MCF 10A (cell line): ENCODE results near the gene RBL1. TPM values are rescaled to one million over a fixed set of nuclear protein-coding genes. Genes with fewer than 3 reads are reported as not detected.
"Not testable (repeated sequence)": the region's sequence is repeated elsewhere in the genome, so short reads cannot be mapped to it uniquely, and the experiment has no call there.

Experiments used
- BruUV-seq: library from RNA; stranded (reverse); fragments of 400-500 nt; replicated peaks from 2 replicates; lab custom pipeline; 2021; lab: Mats Ljungman, UMichigan
- CTCF ChIA-PET: fragments of 300-600 bp; sonication (Branson Sonifier 250); formaldehyde crosslinking; extraction: SDS; loops from one replicate; lab custom pipeline; 2021; ENCODE audit warnings: antibody characterized with exemption, inconsistent platforms; lab: Yijun Ruan, JAX
- POLR2A ChIA-PET: fragments of 300-600, 350-650 bp; sonication (Branson Sonifier 250); formaldehyde crosslinking; extraction: SDS; loops from one replicate; lab custom pipeline; 2020; ENCODE audit warnings: antibody characterized with exemption, inconsistent platforms; lab: Yijun Ruan, JAX
- DNase-seq: peaks from one replicate; pipeline ENCODE4 v3.0.0-alpha.2; 2018; ENCODE audit not compliant: unreplicated experiment
- H3K27ac Mint-ChIP-seq: one replicate; pipeline ENCODE4 v1.8.0; 2022; ENCODE audit warnings: mild to moderate bottlenecking, low read depth, mixed read lengths; ENCODE audit not compliant: unreplicated experiment
- H3K27me3 Mint-ChIP-seq: one replicate; pipeline ENCODE4 v1.8.0; 2022; ENCODE audit warnings: mixed read lengths; ENCODE audit not compliant: insufficient read depth, unreplicated experiment
- H3K36me3 Mint-ChIP-seq: one replicate; pipeline ENCODE4 v1.8.0; 2022; ENCODE audit warnings: mild to moderate bottlenecking, moderate library complexity, mixed read lengths; ENCODE audit not compliant: insufficient read depth, unreplicated experiment
- H3K4me1 Mint-ChIP-seq: one replicate; pipeline ENCODE4 v1.8.0; 2022; ENCODE audit warnings: mixed read lengths; ENCODE audit not compliant: insufficient read depth, unreplicated experiment
- H3K4me3 Mint-ChIP-seq: one replicate; pipeline ENCODE4 v1.8.0; 2022; ENCODE audit warnings: mild to moderate bottlenecking, moderate library complexity, mixed read lengths; ENCODE audit not compliant: unreplicated experiment
- H3K9me3 Mint-ChIP-seq: one replicate; pipeline ENCODE4 v1.8.0; 2022; ENCODE audit warnings: mixed read lengths; ENCODE audit not compliant: unreplicated experiment
- intact Hi-C: fragments of 100-400 bp; cut with micrococcal nuclease; formaldehyde crosslinking; loops from 2 replicates; pipeline ENCODE4 v1.14.1; 2022
- total RNA-seq: library from RNA; stranded (reverse); gene quantifications from 2 replicates; pipeline ENCODE4 v1.2.3, GENCODE V29; 2022
- TF ChIP-seq, protein P1 (sequence below): fragments of 200-600 bp; IDR thresholded peaks from one replicate; pipeline ENCODE4 v1.8.0; 2022; ENCODE audit warnings: antibody characterized with exemption, mild to moderate bottlenecking; ENCODE audit not compliant: unreplicated experiment

RBL1 gene
- total RNA-seq, 1 experiment from 2014 or later: 9.2 TPM

GRCh38 chr20:37032077-37032476, 63.7 kb downstream of the RBL1 start:
- ChIA-PET POLR2A (no interaction called here), CTCF (no interaction called here)
- Mint-ChIP-seq H3K9me3 (no peaks in the 10 kb centered on the region), H3K27me3 (no peaks in the 10 kb centered on the region), H3K4me1 (no peaks in the 10 kb centered on the region), H3K27ac (no peak overlapping the region), H3K36me3 (peaks cover 44% of the 10 kb centered on the region), H3K4me3 (no peak overlapping the region)
- intact Hi-C loops: no loop called here
- TF ChIP-seq, protein P1, sequence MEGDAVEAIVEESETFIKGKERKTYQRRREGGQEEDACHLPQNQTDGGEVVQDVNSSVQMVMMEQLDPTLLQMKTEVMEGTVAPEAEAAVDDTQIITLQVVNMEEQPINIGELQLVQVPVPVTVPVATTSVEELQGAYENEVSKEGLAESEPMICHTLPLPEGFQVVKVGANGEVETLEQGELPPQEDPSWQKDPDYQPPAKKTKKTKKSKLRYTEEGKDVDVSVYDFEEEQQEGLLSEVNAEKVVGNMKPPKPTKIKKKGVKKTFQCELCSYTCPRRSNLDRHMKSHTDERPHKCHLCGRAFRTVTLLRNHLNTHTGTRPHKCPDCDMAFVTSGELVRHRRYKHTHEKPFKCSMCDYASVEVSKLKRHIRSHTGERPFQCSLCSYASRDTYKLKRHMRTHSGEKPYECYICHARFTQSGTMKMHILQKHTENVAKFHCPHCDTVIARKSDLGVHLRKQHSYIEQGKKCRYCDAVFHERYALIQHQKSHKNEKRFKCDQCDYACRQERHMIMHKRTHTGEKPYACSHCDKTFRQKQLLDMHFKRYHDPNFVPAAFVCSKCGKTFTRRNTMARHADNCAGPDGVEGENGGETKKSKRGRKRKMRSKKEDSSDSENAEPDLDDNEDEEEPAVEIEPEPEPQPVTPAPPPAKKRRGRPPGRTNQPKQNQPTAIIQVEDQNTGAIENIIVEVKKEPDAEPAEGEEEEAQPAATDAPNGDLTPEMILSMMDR: no peak
- BruUV-seq: no TSS peak
- DNase-seq: no peak

DNA sequence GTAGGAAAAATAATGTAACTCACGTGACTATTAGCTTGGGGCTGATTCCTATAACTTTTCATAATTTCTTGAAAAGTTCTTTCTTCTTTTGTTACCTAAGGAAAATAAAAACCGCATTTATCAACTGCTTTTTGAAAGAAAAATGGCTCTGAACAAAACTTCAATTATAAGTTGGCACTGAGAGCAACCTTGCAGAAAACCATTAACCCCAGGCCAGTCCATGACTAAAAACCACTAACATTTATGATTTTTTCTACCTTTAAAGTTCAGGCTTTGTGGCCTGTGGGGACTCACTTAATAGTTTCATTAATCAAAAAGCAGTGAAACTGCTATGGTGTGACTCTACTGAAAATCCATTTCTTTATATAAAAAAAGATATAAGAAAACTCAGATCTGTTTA, 75.2 kb downstream of the RBL1 start:
- H3K36me3 Mint-ChIP-seq: peaks cover 45% of the 10 kb centered on the region
- TF ChIP-seq, protein P1: no peak
- CTCF ChIA-PET: no interaction called here

GRCh38 chr20:37012631-37013030, 83.2 kb downstream of the RBL1 start:
- CTCF ChIA-PET, H3K4me3 Mint-ChIP-seq: not testable (repeated sequence)

More for the DNA sequence above, 75.2 kb downstream of the RBL1 start:
- POLR2A ChIA-PET: interaction anchor here (0.7 kb wide), 1 partner anchor 274 kb away, joined by 3 read pairs; no protein-coding TSS in a partner anchor
- Mint-ChIP-seq H3K9me3 (no peaks in the 10 kb centered on the region), H3K27ac (no peak overlapping the region), H3K4me3 (no peak overlapping the region), H3K4me1 (no peaks in the 10 kb centered on the region), H3K27me3 (no peaks in the 10 kb centered on the region)
- DNase-seq: no peak
- BruUV-seq: no TSS peak
- intact Hi-C loops: no loop called here

DNA sequence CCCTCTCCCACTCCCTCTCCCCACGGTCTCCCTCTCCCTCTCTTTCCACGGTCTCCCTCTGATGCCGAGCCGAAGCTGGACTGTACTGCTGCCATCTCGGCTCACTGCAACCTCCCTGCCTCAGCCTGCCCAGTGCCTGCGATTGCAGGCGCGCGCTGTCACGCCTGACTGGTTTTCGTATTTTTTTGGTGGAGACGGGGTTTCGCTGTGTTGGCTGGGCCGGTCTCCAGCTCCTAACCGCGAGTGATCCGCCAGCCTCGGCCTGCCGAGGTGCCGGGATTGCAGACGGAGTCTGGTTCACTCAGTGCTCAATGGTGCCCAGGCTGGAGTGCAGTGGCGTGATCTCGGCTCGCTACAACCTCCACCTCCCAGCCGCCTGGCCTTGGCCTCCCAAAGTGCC, 83.9 kb downstream of the RBL1 start:
- BruUV-seq, H3K4me3 Mint-ChIP-seq, H3K27ac Mint-ChIP-seq, H3K36me3 Mint-ChIP-seq, DNase-seq, H3K27me3 Mint-ChIP-seq, H3K9me3 Mint-ChIP-seq, POLR2A ChIA-PET, H3K4me1 Mint-ChIP-seq, intact Hi-C loops: not testable (repeated sequence)
- CTCF ChIA-PET: interaction anchor here (0.6 to 1.2 kb wide), 5 partner anchors 10 to 298 kb away, joined by 3 to 4 read pairs (median 3); no protein-coding TSS in a partner anchor

More at GRCh38 chr20:37012631-37013030, 83.2 kb downstream of the RBL1 start:
- H3K36me3 Mint-ChIP-seq: peaks cover 14% of the 10 kb centered on the region
- H3K9me3 Mint-ChIP-seq, DNase-seq, intact Hi-C loops, POLR2A ChIA-PET, H3K4me1 Mint-ChIP-seq, H3K27ac Mint-ChIP-seq, H3K27me3 Mint-ChIP-seq, BruUV-seq: not testable (repeated sequence)

DNA sequence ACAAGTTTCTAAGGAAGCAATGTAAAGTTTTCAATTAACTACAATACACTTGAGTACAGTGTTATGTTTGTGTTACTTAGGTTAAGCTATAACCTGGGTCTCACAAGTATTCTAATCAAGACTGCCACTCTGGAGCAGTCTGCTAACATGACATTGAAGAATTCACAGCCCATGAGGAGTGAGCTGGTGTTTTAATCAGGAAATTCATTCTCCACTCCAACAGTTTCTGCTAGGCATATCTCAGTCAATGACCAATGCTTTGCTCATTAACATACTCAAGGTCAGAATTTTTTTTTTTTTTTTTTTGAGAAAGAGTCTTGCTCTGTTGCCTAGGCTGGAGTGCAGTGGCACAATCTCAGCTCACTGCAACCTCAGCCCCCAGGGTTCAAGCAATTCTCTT, 84.7 kb downstream of the RBL1 start:
- BruUV-seq: no TSS peak
- Mint-ChIP-seq H3K4me3 (no peak overlapping the region), H3K27ac (no peak overlapping the region), H3K9me3 (no peaks in the 10 kb centered on the region), H3K27me3 (no peaks in the 10 kb centered on the region), H3K36me3 (peaks cover 9% of the 10 kb centered on the region), H3K4me1 (no peaks in the 10 kb centered on the region)
- ChIA-PET POLR2A (interaction anchor here (0.9 kb wide), 1 partner anchor 48 kb away, joined by 3 read pairs; no protein-coding TSS in a partner anchor), CTCF (interaction anchor here (0.6 to 1.2 kb wide), 4 partner anchors 84 to 1366 kb away, joined by 3 to 4 read pairs (median 4); no protein-coding TSS in a partner anchor)
- no peak for DNase-seq
- TF ChIP-seq, protein P1: no peak
- intact Hi-C loops: no loop called here
